ENCODE data around the gene TNFSF15. TPM values are rescaled to one million over a fixed set of nuclear protein-coding genes. Genes with fewer than 3 reads are reported as not detected.

TNFSF15 gene
- total RNA-seq, 6 donors from 2014 or later: 1.4 to 11.0 (median 5.6) TPM

DNA sequence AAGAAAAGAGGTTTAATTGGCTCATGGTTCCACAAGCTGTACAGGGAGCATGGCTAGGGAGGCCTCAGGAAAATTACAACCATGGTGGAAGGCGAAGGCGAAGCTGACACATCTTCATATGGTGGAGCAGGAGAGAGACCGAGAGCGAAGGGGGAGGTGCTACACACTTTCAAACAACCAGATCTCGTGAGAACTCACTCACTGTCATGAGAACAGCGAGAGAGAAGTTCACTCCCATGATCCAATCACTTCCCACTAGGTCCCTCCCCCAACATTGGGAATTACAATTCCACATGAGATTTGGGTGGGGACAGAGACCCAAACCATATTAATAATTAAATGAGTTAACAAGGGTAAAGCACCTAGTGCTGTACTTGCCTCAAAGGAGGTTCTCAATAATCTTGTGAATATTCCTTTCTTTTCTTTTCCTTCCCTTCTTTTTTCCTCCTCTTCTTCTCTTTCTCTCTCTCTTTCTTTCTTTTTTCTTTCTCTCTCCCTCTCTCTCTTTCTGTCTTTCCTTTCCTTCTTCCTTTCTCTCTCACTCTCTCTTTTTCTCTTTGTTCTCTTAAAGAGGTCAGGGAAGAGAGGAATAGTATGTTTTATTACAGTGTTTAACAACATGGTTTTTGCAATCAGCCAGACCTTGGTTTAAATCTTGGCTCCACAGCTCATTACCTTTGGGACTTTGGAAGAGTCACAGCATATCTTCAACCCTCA lies 29.0 kb downstream of the TNFSF15 start:
- H3K9me3 ChIP-seq: no peaks in the 10 kb centered on the region
- TF ChIP-seq POLR2AphosphoS5 (IDR thresholded peaks at IDR 0.05) (no peak), EP300 (IDR thresholded peaks at IDR 0.05) (no peak), POLR2A (IDR thresholded peaks at IDR 0.05) (no peak), CTCF (IDR thresholded peaks at IDR 0.05) (no peak)
- DNase-seq (no peak), ATAC-seq (ENCODE audit: low FRiP score in 2 of 2) (no peak)
- no peaks in the 10 kb centered on the region for H3K27me3 ChIP-seq
- WGBS, 2 donors: 87 to 88% methylated on average over 6 of the region's 6 CpGs
- H3K4me1 ChIP-seq: no peaks in the 10 kb centered on the region
- no peaks in the 10 kb centered on the region for H3K36me3 ChIP-seq
- no peak overlapping the region for H3K27ac ChIP-seq
- no peak overlapping the region for H3K4me3 ChIP-seq

DNA sequence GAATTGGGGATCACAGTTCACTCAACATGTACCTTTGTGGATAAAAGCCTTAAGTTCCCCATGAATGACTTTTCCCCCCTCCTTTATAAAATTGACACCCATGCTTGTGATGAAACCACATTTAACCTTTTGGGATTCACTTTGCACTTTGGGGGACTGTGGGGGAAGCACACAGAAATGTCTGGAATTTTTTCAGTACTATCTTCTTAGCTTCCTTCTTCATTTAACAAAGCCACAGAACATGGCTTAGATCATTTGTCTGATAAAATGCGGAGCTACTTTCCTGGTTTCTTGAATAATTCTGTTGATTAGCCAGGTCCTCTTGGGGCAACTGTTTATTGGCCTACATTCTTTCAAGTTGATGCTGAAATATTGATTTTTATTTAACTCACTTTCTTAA lies 29.9 kb downstream of the TNFSF15 start:
- H3K27ac ChIP-seq: no peak overlapping the region
- no peak overlapping the region for H3K4me3 ChIP-seq
- H3K4me1 ChIP-seq: no peaks in the 10 kb centered on the region
- H3K36me3 ChIP-seq: no peaks in the 10 kb centered on the region
- H3K27me3 ChIP-seq: no peaks in the 10 kb centered on the region
- ATAC-seq (ENCODE audit: low FRiP score in 2 of 2) (no peak), DNase-seq (no peak)
- TF ChIP-seq EP300 (IDR thresholded peaks at IDR 0.05): no peak
- TF ChIP-seq POLR2A (IDR thresholded peaks at IDR 0.05): no peak
- H3K9me3 ChIP-seq: no peaks in the 10 kb centered on the region
- WGBS, 2 donors: 60 to 85% methylated on average over 1 of the region's 1 CpG

DNA sequence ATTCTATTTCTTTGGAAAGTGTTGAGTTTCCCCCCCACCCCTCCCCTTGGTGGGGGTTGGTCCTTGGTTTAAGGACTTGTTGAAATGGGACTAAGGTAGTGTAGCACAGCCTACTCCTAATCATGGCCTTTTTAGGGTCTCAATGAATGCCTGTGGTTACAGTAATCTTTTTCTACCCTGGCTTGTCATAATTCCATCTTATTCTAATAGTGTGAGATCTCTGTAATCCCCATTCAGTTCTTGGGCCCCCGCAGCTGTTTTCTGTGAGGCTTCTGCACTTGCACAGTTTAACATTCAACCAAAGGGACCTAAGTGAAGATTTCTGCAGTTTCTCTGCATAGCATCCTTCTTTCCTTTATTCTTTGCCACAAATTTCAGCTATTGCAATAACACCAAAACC lies 30.7 kb downstream of the TNFSF15 start:
- Histone ChIP-seq H3K36me3 (no peaks in the 10 kb centered on the region), H3K27ac (no peak overlapping the region), H3K9me3 (no peaks in the 10 kb centered on the region), H3K27me3 (no peaks in the 10 kb centered on the region), H3K4me1 (no peaks in the 10 kb centered on the region), H3K4me3 (no peak overlapping the region)
- ATAC-seq (ENCODE audit: low FRiP score in 2 of 2): no peak
- WGBS, 2 donors: 96 to 100% methylated on average over 1 of the region's 1 CpG
- no peak for DNase-seq
- TF ChIP-seq POLR2AphosphoS5 (IDR thresholded peaks at IDR 0.05): no peak
- no peak for TF ChIP-seq POLR2A (IDR thresholded peaks at IDR 0.05)
- no peak for TF ChIP-seq CTCF (IDR thresholded peaks at IDR 0.05)
- no peak for TF ChIP-seq EP300 (IDR thresholded peaks at IDR 0.05)

- H3K27me3 ChIP-seq: no peaks in the 10 kb centered on the region
- TF ChIP-seq POLR2A (IDR thresholded peaks at IDR 0.05) (no peak), CTCF (IDR thresholded peaks at IDR 0.05) (no peak), POLR2AphosphoS5 (IDR thresholded peaks at IDR 0.05) (no peak), EP300 (IDR thresholded peaks at IDR 0.05) (no peak)
- no peaks in the 10 kb centered on the region for H3K36me3 ChIP-seq
- H3K9me3 ChIP-seq: no peaks in the 10 kb centered on the region
- no peaks in the 10 kb centered on the region for H3K4me1 ChIP-seq
- no peak overlapping the region for H3K27ac ChIP-seq
- 70 to 72% methylated on average over 4 of the region's 4 CpGs for WGBS, 2 donors
- ATAC-seq (ENCODE audit: low FRiP score in 2 of 2) (no peak), DNase-seq (no peak)
- H3K4me3 ChIP-seq: no peak overlapping the region
Observed at GRCh38 chr9:114774524-114774923, 31.3 kb downstream of the TNFSF15 start.

GRCh38 chr9:114771889-114772288 lies 34.0 kb downstream of the TNFSF15 start:
- H3K27me3 ChIP-seq: no peaks in the 10 kb centered on the region

More at GRCh38 chr9:114771889-114772288, 34.0 kb downstream of the TNFSF15 start:
- H3K27ac ChIP-seq: no peak overlapping the region
- DNase-seq (no peak), ATAC-seq (ENCODE audit: low FRiP score in 2 of 2) (no peak)
- no peaks in the 10 kb centered on the region for H3K36me3 ChIP-seq
- no peak overlapping the region for H3K4me3 ChIP-seq
- TF ChIP-seq POLR2AphosphoS5 (IDR thresholded peaks at IDR 0.05): no peak
- TF ChIP-seq CTCF (IDR thresholded peaks at IDR 0.05): no peak
- no peak for TF ChIP-seq POLR2A (IDR thresholded peaks at IDR 0.05)
- TF ChIP-seq EP300 (IDR thresholded peaks at IDR 0.05): no peak
- H3K9me3 ChIP-seq: no peaks in the 10 kb centered on the region
- 82 to 87% methylated on average over 6 of the region's 6 CpGs for WGBS, 2 donors
- H3K4me1 ChIP-seq: no peaks in the 10 kb centered on the region
